ENCODE data around the gene CELSR3.

Gene CELSR3

GRCh38 chr3:48685603-48686511 is 23.2 kb upstream of the CELSR3 start, which contains the start of gene NCKIPSD:
NCKIPSD (minus strand) TSS chr3:48685915; CDS start chr3:48685807, 108 bp downstream.
- DNase-seq: peak; percentile 61 to 71

GRCh38 chr3:48685293-48685602 is 22.6 kb upstream of the CELSR3 start:
- no peak for DNase-seq

GRCh38 chr3:48684480-48685143 is 21.9 kb upstream of the CELSR3 start:
- peak in 1 of 2 donors; percentile 10 for DNase-seq

GRCh38 chr3:48684054-48684349 is 21.3 kb upstream of the CELSR3 start:
- DNase-seq: no peak

GRCh38 chr3:48682786-48683185 is 20.1 kb upstream of the CELSR3 start:
- DNase-seq: no peak

GRCh38 chr3:48681974-48682610 is 19.4 kb upstream of the CELSR3 start:
- DNase-seq: no peak

GRCh38 chr3:48681541-48681880 is 18.8 kb upstream of the CELSR3 start:
- no peak for DNase-seq

GRCh38 chr3:48680811-48681540 is 18.3 kb upstream of the CELSR3 start:
- DNase-seq: no peak

GRCh38 chr3:48679411-48680391 is 17.0 kb upstream of the CELSR3 start:
- peak in 1 of 2 donors; percentile 50 for DNase-seq

GRCh38 chr3:48678566-48679380 is 16.1 kb upstream of the CELSR3 start:
- DNase-seq: no peak

GRCh38 chr3:48678056-48678455 is 15.4 kb upstream of the CELSR3 start:
- no peak for DNase-seq

GRCh38 chr3:48674505-48674904 is 11.8 kb upstream of the CELSR3 start:
- no peak for DNase-seq

- no peak for DNase-seq
Measured at GRCh38 chr3:48672522-48672921, 9.8 kb upstream of the CELSR3 start.

GRCh38 chr3:48664929-48665328 is 2.2 kb upstream of the CELSR3 start:
- DNase-seq: no peak

- DNase-seq: no peak
Measured at GRCh38 chr3:48664313-48664644, 1.6 kb upstream of the CELSR3 start.

GRCh38 chr3:48663489-48664312 is 1.0 kb upstream of the CELSR3 start:
- DNase-seq: peak; percentile 40 to 86

GRCh38 chr3:48662145-48662752 is 437 bp downstream of the CELSR3 start:
- DNase-seq: no peak

- peak; percentile 3 to 38 for DNase-seq
Measured at GRCh38 chr3:48661501-48662144, 1.1 kb downstream of the CELSR3 start.

GRCh38 chr3:48660800-48661400 is 1.8 kb downstream of the CELSR3 start:
- DNase-seq: no peak
